GM23338 (cell line): ENCODE measurements around the gene CDK5.

Experiments used
- CREB1 ChIP-seq: fragments of 250-450 bp; sonication (Bioruptor Pico); IDR thresholded peaks from 2 replicates; pipeline ENCODE4 v1.5.0; 2020; ENCODE audit warnings: low read depth, mild to moderate bottlenecking, moderate library complexity
- EZH2 ChIP-seq: fragments of 200-600 bp; sonication (generic); IDR thresholded peaks from one replicate; pipeline ENCODE4 v1.8.0; 2017; ENCODE audit warnings: antibody characterized with exemption, mild to moderate bottlenecking, low read depth; ENCODE audit not compliant: unreplicated experiment
- EZH2phosphoT487 ChIP-seq: fragments of 200-600 bp; sonication (generic); IDR thresholded peaks from one replicate; pipeline ENCODE4 v1.8.1; 2018; ENCODE audit warnings: antibody characterized with exemption; ENCODE audit not compliant: unreplicated experiment
- JUNB ChIP-seq: IDR thresholded peaks from one replicate; pipeline ENCODE4 v1.6.1; 2016; ENCODE audit warnings: antibody characterized with exemption; ENCODE audit not compliant: unreplicated experiment
- NANOG ChIP-seq: IDR thresholded peaks from 2 replicates; pipeline ENCODE4 v1.6.1; 2016; ENCODE audit warnings: antibody characterized with exemption, borderline replicate concordance
- POLR2AphosphoS5 ChIP-seq: IDR thresholded peaks from 2 replicates; pipeline ENCODE4 v1.6.1; 2016; ENCODE audit warnings: antibody characterized with exemption, low read depth
- TF ChIP-seq, protein P1 (sequence below), 2 experiments: fragments of 200-600 bp in 1 of 2; sonication (generic) in 1 of 2; conservative IDR thresholded peaks; 2 replicates each; pipeline versions ENCODE4 v1.5.1 to v1.6.1; 2016 to 2017; ENCODE audit warnings: antibody characterized with exemption in 2 of 2, low read depth in 2 of 2, mild to moderate bottlenecking in 2 of 2, moderate library complexity in 1 of 2
- TF ChIP-seq, protein P2 (sequence below): IDR thresholded peaks from 2 replicates; pipeline ENCODE4 v1.6.1; 2016; ENCODE audit warnings: antibody characterized with exemption
- TF ChIP-seq, protein P3 (sequence below): IDR thresholded peaks from one replicate; pipeline ENCODE4 v1.6.1; 2018; ENCODE audit warnings: antibody characterized with exemption; ENCODE audit not compliant: unreplicated experiment

DNA sequence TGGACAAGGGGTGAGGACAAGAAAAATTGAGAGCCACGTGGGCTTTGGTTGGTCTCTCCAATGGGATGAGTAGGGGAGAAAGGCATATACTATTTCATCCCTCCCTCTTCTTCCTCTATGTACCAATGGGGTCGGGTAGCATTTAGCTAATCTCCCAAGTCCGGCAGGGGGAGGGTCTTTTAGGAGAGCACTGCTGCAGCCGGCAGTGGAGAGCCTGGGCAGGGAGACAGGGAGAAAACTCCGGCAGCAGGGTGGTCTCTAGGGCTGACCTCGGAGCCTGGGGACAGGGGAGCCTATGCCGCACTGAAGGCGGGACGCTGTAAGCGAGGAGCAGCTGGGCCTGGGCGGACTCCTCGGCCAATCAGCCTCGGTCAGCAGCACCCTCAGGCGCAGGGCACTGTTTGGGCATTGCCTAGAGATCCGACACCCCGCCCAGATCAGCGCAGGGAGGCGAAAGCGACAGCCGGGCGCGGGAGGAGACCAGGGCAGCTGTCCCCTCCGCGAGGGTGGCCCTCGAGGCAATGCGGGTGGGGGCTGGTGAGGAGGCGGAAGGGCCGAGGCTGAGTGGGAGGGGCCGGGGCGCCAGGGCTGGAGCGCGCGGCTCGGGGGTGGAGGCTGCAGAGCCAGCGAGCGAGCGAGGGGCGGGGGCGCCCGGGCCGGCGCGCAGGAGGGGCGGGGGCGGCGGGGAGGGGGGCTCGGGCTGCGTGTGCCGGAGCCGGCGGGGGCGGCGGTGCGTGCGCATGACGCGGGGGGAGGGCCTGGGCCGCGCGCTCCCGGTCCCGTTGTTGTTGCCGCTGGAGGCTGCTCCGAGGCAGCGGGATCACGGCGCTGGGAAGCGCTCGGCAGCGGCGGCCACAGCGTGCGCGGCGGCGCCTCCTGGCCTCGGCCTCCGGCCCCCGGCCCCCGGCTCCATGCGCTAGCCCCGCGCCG, 28.3 kb upstream of the CDK5 start, which contains the start of gene AGAP3:
- TF ChIP-seq JUNB (no peak), POLR2AphosphoS5 (peak; percentile 72), EZH2 (no peak), CREB1 (CRISPR knock-in tag) (no peak), EZH2phosphoT487 (no peak), NANOG (no peak)
- TF ChIP-seq, protein P1, sequence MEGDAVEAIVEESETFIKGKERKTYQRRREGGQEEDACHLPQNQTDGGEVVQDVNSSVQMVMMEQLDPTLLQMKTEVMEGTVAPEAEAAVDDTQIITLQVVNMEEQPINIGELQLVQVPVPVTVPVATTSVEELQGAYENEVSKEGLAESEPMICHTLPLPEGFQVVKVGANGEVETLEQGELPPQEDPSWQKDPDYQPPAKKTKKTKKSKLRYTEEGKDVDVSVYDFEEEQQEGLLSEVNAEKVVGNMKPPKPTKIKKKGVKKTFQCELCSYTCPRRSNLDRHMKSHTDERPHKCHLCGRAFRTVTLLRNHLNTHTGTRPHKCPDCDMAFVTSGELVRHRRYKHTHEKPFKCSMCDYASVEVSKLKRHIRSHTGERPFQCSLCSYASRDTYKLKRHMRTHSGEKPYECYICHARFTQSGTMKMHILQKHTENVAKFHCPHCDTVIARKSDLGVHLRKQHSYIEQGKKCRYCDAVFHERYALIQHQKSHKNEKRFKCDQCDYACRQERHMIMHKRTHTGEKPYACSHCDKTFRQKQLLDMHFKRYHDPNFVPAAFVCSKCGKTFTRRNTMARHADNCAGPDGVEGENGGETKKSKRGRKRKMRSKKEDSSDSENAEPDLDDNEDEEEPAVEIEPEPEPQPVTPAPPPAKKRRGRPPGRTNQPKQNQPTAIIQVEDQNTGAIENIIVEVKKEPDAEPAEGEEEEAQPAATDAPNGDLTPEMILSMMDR (conservative IDR thresholded peaks at IDR 0.05; ENCODE audit: low read depth in 2 of 2), result no peak
- TF ChIP-seq, protein P2, sequence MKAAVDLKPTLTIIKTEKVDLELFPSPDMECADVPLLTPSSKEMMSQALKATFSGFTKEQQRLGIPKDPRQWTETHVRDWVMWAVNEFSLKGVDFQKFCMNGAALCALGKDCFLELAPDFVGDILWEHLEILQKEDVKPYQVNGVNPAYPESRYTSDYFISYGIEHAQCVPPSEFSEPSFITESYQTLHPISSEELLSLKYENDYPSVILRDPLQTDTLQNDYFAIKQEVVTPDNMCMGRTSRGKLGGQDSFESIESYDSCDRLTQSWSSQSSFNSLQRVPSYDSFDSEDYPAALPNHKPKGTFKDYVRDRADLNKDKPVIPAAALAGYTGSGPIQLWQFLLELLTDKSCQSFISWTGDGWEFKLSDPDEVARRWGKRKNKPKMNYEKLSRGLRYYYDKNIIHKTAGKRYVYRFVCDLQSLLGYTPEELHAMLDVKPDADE, result no peak; the same call in 1 of the 2 replicates
- TF ChIP-seq, protein P3, sequence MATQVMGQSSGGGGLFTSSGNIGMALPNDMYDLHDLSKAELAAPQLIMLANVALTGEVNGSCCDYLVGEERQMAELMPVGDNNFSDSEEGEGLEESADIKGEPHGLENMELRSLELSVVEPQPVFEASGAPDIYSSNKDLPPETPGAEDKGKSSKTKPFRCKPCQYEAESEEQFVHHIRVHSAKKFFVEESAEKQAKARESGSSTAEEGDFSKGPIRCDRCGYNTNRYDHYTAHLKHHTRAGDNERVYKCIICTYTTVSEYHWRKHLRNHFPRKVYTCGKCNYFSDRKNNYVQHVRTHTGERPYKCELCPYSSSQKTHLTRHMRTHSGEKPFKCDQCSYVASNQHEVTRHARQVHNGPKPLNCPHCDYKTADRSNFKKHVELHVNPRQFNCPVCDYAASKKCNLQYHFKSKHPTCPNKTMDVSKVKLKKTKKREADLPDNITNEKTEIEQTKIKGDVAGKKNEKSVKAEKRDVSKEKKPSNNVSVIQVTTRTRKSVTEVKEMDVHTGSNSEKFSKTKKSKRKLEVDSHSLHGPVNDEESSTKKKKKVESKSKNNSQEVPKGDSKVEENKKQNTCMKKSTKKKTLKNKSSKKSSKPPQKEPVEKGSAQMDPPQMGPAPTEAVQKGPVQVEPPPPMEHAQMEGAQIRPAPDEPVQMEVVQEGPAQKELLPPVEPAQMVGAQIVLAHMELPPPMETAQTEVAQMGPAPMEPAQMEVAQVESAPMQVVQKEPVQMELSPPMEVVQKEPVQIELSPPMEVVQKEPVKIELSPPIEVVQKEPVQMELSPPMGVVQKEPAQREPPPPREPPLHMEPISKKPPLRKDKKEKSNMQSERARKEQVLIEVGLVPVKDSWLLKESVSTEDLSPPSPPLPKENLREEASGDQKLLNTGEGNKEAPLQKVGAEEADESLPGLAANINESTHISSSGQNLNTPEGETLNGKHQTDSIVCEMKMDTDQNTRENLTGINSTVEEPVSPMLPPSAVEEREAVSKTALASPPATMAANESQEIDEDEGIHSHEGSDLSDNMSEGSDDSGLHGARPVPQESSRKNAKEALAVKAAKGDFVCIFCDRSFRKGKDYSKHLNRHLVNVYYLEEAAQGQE, result no peak
